ENCODE measurements around the gene ABL1. TPM values are rescaled to one million over a fixed set of nuclear protein-coding genes. Genes with fewer than 3 reads are reported as not detected.

Gene ABL1
- total RNA-seq, 4 donors from 2014 or later: 37.2 to 61.8 (median 56.2) TPM

- TF ChIP-seq CTCF (IDR thresholded peaks at IDR 0.05; ENCODE audit: low read depth): no peak
Observed at GRCh38 chr9:130885484-130886375, 50.7 kb downstream of the ABL1 start.

GRCh38 chr9:130886981-130887380 lies 51.9 kb downstream of the ABL1 start:
- TF ChIP-seq CTCF (IDR thresholded peaks at IDR 0.05; ENCODE audit: low read depth): no peak

- no peak for TF ChIP-seq CTCF (IDR thresholded peaks at IDR 0.05; ENCODE audit: low read depth)
Observed at GRCh38 chr9:130887494-130888144, 52.6 kb downstream of the ABL1 start.

GRCh38 chr9:130888146-130888885 lies 53.3 kb downstream of the ABL1 start:
- no peak for TF ChIP-seq CTCF (IDR thresholded peaks at IDR 0.05; ENCODE audit: low read depth)

GRCh38 chr9:130890124-130890523 lies 55.1 kb downstream of the ABL1 start:
- TF ChIP-seq CTCF (IDR thresholded peaks at IDR 0.05; ENCODE audit: low read depth): no peak

GRCh38 chr9:130890870-130891687 lies 56.0 kb downstream of the ABL1 start:
- no peak for TF ChIP-seq CTCF (IDR thresholded peaks at IDR 0.05; ENCODE audit: low read depth)
